ENCODE results near the gene TACR1. TPM values are rescaled to one million over a fixed set of nuclear protein-coding genes. Genes with fewer than 3 reads are reported as not detected.

The TACR1 gene
- total RNA-seq, 1 experiment from 2014 or later, result not detected

- Histone ChIP-seq H3K9me3 (ENCODE audit: control insufficient read depth in 1 of 2, insufficient read depth in 1 of 2, low read depth in 1 of 2, low read length in 2 of 2) (no peaks in the 10 kb centered on the region), H3K9ac (ENCODE audit: low read length) (no peak overlapping the region), H3K27me3 (ENCODE audit: insufficient read depth, low read length) (peaks cover 42% of the 10 kb centered on the region), H3K9me2 (ENCODE audit: insufficient read depth) (no peaks in the 10 kb centered on the region), H3K79me2 (ENCODE audit: insufficient read depth, low read length) (no peaks in the 10 kb centered on the region), H2AFZ (ENCODE audit: low read depth, low read length, poor library complexity, severe bottlenecking) (no peak overlapping the region), H4K20me1 (ENCODE audit: insufficient read depth) (no peaks in the 10 kb centered on the region), H3K4me1 (ENCODE audit: control insufficient read depth in 1 of 2, insufficient read depth in 2 of 2, low read length in 2 of 2) (no peaks in the 10 kb centered on the region), H3K4me3 (replicated peaks in 1 of 2; ENCODE audit: low read depth in 1 of 2, low read length in 2 of 2) (no peak overlapping the region), H3K36me3 (ENCODE audit: control insufficient read depth in 1 of 2, insufficient read depth in 2 of 2, low read length in 2 of 2) (no peaks in the 10 kb centered on the region), H3K27ac (ENCODE audit: low read depth, low read length) (no peak overlapping the region), H3K4me2 (ENCODE audit: low read length) (no peak overlapping the region)
- ChIA-PET CTCF (no interaction called here), POLR2A (no interaction called here), RAD21 (ENCODE audit: low non-redundant PET in 1 of 2, low total read pairs in 2 of 2, uncharacterized antibody in 2 of 2, unreplicated experiment in 2 of 2) (no interaction called here)
- BruUV-seq (replicated peaks), result no TSS peak
- intact Hi-C loops (cut with micrococcal nuclease), result no loop called here
- TF ChIP-seq CBX3 (IDR thresholded peaks at IDR 0.05; ENCODE audit: low read depth), result no peak
- TF ChIP-seq ZFX (IDR thresholded peaks at IDR 0.05), result no peak
- TF ChIP-seq SP1 (IDR thresholded peaks at IDR 0.05; ENCODE audit: low read depth), result no peak
- TF ChIP-seq, protein P1, sequence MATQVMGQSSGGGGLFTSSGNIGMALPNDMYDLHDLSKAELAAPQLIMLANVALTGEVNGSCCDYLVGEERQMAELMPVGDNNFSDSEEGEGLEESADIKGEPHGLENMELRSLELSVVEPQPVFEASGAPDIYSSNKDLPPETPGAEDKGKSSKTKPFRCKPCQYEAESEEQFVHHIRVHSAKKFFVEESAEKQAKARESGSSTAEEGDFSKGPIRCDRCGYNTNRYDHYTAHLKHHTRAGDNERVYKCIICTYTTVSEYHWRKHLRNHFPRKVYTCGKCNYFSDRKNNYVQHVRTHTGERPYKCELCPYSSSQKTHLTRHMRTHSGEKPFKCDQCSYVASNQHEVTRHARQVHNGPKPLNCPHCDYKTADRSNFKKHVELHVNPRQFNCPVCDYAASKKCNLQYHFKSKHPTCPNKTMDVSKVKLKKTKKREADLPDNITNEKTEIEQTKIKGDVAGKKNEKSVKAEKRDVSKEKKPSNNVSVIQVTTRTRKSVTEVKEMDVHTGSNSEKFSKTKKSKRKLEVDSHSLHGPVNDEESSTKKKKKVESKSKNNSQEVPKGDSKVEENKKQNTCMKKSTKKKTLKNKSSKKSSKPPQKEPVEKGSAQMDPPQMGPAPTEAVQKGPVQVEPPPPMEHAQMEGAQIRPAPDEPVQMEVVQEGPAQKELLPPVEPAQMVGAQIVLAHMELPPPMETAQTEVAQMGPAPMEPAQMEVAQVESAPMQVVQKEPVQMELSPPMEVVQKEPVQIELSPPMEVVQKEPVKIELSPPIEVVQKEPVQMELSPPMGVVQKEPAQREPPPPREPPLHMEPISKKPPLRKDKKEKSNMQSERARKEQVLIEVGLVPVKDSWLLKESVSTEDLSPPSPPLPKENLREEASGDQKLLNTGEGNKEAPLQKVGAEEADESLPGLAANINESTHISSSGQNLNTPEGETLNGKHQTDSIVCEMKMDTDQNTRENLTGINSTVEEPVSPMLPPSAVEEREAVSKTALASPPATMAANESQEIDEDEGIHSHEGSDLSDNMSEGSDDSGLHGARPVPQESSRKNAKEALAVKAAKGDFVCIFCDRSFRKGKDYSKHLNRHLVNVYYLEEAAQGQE (IDR thresholded peaks at IDR 0.05; ENCODE audit: low read depth), result no peak
- no peak for TF ChIP-seq EZH2 (IDR thresholded peaks at IDR 0.05)
- no peak for TF ChIP-seq ELF1 (IDR thresholded peaks at IDR 0.05; ENCODE audit: borderline replicate concordance, low read depth)
- no peak for TF ChIP-seq JUND (IDR thresholded peaks at IDR 0.05)
- no peak for TF ChIP-seq ZBTB33 (IDR thresholded peaks at IDR 0.05; ENCODE audit: extremely low read depth, insufficient replicate concordance, low read length)
- TF ChIP-seq, protein P2, sequence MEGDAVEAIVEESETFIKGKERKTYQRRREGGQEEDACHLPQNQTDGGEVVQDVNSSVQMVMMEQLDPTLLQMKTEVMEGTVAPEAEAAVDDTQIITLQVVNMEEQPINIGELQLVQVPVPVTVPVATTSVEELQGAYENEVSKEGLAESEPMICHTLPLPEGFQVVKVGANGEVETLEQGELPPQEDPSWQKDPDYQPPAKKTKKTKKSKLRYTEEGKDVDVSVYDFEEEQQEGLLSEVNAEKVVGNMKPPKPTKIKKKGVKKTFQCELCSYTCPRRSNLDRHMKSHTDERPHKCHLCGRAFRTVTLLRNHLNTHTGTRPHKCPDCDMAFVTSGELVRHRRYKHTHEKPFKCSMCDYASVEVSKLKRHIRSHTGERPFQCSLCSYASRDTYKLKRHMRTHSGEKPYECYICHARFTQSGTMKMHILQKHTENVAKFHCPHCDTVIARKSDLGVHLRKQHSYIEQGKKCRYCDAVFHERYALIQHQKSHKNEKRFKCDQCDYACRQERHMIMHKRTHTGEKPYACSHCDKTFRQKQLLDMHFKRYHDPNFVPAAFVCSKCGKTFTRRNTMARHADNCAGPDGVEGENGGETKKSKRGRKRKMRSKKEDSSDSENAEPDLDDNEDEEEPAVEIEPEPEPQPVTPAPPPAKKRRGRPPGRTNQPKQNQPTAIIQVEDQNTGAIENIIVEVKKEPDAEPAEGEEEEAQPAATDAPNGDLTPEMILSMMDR (IDR thresholded peaks at IDR 0.05 in 2 of 3, conservative IDR thresholded peaks at IDR 0.05 in 1 of 3; ENCODE audit: borderline replicate concordance in 1 of 3, insufficient read depth in 1 of 3, low read depth in 2 of 3, low read length in 2 of 3), result no peak
- TF ChIP-seq SRF (IDR thresholded peaks at IDR 0.05; ENCODE audit: low read depth), result no peak
- TF ChIP-seq ZNF274 (IDR thresholded peaks at IDR 0.05; ENCODE audit: low read depth, low read length), result no peak
- ATAC-seq (no peak), DNase-seq (ENCODE audit: low read depth, low spot score) (no peak)
These were observed 1.1 kb upstream of the TACR1 start for GRCh38 chr2:75200140-75201096.

All from HCT116 (cell line).